ENCODE measurements around the gene KIF2A. TPM values are rescaled to one million over a fixed set of nuclear protein-coding genes. Genes with fewer than 3 reads are reported as not detected.

The KIF2A gene
- total RNA-seq, 1 donor from 2014 or later, result 58.5 TPM

DNA sequence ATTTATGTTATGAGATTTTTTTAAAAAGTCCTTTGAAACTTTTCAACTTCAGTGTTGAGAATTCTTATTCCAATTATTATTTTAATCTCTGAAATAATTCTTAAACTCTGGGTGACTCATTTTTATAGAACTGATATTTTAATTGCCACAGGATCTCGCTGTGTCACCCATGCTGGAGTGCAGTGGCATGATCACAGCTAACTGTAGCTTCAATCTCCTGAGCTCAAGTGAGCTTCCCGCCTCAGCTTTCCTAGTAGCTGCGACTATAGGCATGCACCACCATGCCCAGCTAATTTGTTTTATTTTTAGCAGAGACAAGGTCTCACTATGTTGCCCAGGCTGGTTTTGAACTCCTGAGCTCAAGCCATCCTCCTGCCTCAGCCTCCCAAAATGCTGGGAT, 56.7 kb downstream of the KIF2A start:
- Mint-ChIP-seq H3K4me1 (ENCODE audit: unreplicated experiment) (no peaks in the 10 kb centered on the region), H3K27ac (no peak overlapping the region), H3K4me3 (no peak overlapping the region), H3K27me3 (no peaks in the 10 kb centered on the region), H3K36me3 (peaks cover 26% of the 10 kb centered on the region), H3K9me3 (no peaks in the 10 kb centered on the region)
- no peak for DNase-seq (ENCODE audit: extremely low spot score, unreplicated experiment)
- TF ChIP-seq CTCF (conservative IDR thresholded peaks at IDR 0.05), result no peak

DNA sequence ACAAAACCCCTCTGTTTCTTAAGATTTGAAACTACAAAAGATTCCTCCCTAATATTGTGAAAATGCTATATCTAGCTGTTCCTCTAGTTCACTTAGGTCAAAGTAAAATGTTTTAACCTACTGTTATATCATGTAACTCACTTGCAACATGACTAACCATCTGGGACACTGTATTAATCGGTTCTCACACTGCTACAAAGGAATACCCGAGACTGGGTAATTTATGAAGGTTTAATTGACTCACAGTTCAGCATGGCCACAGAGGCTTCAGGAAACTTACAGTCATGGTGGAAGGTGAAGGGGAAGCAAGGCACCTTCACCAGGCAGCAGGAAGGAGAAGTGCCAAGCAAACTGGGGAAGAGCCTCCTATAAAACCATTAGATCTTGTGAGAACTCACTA, 63.0 kb downstream of the KIF2A start:
- H3K4me1 Mint-ChIP-seq (ENCODE audit: unreplicated experiment), result no peaks in the 10 kb centered on the region
- H3K27me3 Mint-ChIP-seq, result no peaks in the 10 kb centered on the region
- no peaks in the 10 kb centered on the region for H3K9me3 Mint-ChIP-seq
- no peak for DNase-seq (ENCODE audit: extremely low spot score, unreplicated experiment)
- H3K27ac Mint-ChIP-seq, result no peak overlapping the region
- no peak overlapping the region for H3K4me3 Mint-ChIP-seq
- no peak for TF ChIP-seq CTCF (conservative IDR thresholded peaks at IDR 0.05)
- peaks cover 39% of the 10 kb centered on the region for H3K36me3 Mint-ChIP-seq

DNA sequence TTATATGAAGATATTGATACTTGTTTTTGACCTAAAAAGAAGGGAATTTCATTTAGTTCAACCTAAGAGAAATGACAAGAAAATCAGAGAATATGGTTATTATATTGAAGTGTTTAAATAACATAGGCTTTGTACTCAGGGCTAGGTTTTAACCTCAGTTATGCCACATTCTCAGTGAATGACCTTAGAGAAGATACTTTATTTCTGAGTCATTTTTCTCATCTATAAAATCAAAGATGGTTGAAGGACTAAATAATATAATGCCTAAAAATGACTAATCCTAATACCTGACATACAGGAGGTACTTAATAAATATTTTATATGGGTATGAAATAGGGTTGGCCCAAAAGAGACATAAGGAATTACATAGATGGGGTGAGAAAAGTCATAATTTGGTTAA, 65.4 kb downstream of the KIF2A start:
- Mint-ChIP-seq H3K4me1 (ENCODE audit: unreplicated experiment) (no peaks in the 10 kb centered on the region), H3K27me3 (no peaks in the 10 kb centered on the region), H3K27ac (no peak overlapping the region), H3K36me3 (peaks cover 27% of the 10 kb centered on the region), H3K4me3 (no peak overlapping the region), H3K9me3 (no peaks in the 10 kb centered on the region)
- TF ChIP-seq CTCF (conservative IDR thresholded peaks at IDR 0.05), result no peak
- DNase-seq (ENCODE audit: extremely low spot score, unreplicated experiment), result no peak

DNA sequence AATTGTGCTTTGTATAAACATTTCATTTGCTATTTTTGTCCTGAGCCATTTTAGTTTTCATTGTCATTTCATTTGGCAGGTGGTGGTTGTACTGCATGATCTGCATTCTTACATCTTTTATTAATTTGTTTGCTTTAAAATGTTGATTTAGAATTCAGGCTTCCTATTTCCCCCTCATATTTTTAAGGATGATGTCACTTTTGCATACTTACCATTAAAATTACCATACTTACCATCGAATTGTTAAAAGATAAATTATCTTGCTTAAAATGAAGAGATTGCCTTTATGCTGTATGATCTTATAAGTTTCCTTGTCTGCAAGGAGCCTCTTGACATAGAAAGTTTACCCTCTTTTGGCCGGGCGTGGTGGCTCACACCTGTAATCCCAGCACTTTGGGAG, 66.6 kb downstream of the KIF2A start:
- Mint-ChIP-seq H3K27ac (no peak overlapping the region), H3K4me1 (ENCODE audit: unreplicated experiment) (no peaks in the 10 kb centered on the region), H3K4me3 (no peak overlapping the region), H3K36me3 (peaks cover 27% of the 10 kb centered on the region), H3K9me3 (no peaks in the 10 kb centered on the region), H3K27me3 (no peaks in the 10 kb centered on the region)
- no peak for TF ChIP-seq CTCF (conservative IDR thresholded peaks at IDR 0.05)
- DNase-seq (ENCODE audit: extremely low spot score, unreplicated experiment), result no peak

GRCh38 chr5:62373382-62373781, 67.4 kb downstream of the KIF2A start:
- DNase-seq (ENCODE audit: extremely low spot score, unreplicated experiment), result no peak
- Mint-ChIP-seq H3K36me3 (peaks cover 32% of the 10 kb centered on the region), H3K27ac (no peak overlapping the region), H3K27me3 (no peaks in the 10 kb centered on the region), H3K4me1 (ENCODE audit: unreplicated experiment) (no peaks in the 10 kb centered on the region), H3K4me3 (no peak overlapping the region), H3K9me3 (no peaks in the 10 kb centered on the region)
- TF ChIP-seq CTCF (conservative IDR thresholded peaks at IDR 0.05), result no peak

DNA sequence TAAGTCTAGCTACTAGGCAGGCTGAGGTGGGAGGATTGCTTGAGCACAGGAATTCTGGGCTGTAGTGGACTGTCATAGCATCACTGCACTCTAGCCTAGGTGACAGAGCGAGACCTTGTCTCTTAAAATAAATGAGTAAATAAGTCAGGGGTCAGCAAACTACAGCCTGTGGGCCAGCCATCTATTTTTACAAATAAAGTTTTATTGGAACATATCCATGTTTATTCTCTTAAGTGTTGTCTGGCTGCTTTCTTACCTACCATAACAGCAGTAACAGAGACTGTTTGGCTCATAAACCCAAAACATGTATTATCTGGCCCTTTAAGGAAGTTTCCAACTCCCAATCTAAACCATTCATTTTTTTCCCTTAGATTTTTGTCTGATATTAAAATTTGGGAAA, 68.1 kb downstream of the KIF2A start:
- no peak overlapping the region for H3K27ac Mint-ChIP-seq

More for the DNA sequence above, 68.1 kb downstream of the KIF2A start:
- TF ChIP-seq CTCF (conservative IDR thresholded peaks at IDR 0.05), result no peak
- no peak for DNase-seq (ENCODE audit: extremely low spot score, unreplicated experiment)
- H3K36me3 Mint-ChIP-seq, result peaks cover 33% of the 10 kb centered on the region
- H3K4me1 Mint-ChIP-seq (ENCODE audit: unreplicated experiment), result no peaks in the 10 kb centered on the region
- H3K4me3 Mint-ChIP-seq, result no peak overlapping the region
- no peaks in the 10 kb centered on the region for H3K9me3 Mint-ChIP-seq
- H3K27me3 Mint-ChIP-seq, result no peaks in the 10 kb centered on the region

Data from type B pancreatic cell (in vitro differentiated cells).